D721Med (cell line): ENCODE results near the gene RASGRP1.

Experiments used
- DNase-seq: peaks from one replicate; pipeline ENCODE4 v3.0.0; 2011; ENCODE audit warnings: low spot score; ENCODE audit not compliant: insufficient read length
- FAIRE-seq: peaks from 2 replicates; lab custom pipeline; 2011; peaks lifted over from hg19 to GRCh38; lab: Jason Lieb, UNC
- CTCF ChIP-seq: IDR thresholded peaks from 2 replicates; pipeline ENCODE4 v1.5.1; 2012; ENCODE audit warnings: mild to moderate bottlenecking, control low read depth; ENCODE audit not compliant: insufficient read depth; ENCODE audit errors: missing control alignments

RASGRP1 gene

DNA sequence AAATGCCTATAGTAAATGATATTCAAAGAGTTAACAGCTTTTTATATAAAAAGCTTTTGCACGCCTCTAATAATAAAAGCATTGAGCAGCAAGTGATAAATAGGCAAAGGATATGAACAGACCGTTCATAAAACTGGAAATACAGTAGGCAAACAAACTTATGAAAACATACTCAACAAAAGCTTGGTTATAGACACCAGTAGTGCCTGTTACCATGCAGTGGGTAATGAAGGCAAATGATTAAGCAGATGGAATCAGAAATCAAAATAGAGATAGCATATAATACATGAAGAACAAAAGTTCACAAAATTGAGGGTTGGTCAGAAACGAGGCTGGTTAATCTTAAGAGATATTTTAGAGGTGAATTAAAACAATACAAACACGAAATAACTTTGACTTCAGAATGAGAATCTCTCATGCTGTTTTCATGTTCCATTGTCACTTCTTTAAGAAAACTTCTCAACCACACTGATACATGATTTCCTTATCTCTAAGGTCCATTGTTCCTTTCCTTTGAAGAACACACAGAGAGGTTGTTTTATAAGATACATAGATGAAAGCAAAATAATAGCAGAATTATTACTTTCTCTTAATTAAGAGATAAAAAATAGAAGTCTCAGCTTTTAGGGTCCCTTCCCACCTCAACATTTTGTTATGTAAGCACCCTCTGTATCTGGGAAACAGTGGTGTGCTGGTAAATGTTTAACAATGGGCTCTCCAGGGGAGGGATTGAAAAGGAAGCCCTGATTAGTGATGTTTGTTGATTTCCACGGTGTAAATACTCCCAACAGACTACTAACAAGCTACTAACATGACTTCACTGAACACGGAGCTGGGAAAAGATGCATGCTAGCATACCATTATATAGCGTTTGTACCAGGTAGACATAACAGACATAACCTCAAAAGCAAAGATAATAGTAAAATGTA lies 12.6 kb downstream of the RASGRP1 start:
- no peak for FAIRE-seq
- DNase-seq = no peak
- no peak for TF ChIP-seq CTCF

DNA sequence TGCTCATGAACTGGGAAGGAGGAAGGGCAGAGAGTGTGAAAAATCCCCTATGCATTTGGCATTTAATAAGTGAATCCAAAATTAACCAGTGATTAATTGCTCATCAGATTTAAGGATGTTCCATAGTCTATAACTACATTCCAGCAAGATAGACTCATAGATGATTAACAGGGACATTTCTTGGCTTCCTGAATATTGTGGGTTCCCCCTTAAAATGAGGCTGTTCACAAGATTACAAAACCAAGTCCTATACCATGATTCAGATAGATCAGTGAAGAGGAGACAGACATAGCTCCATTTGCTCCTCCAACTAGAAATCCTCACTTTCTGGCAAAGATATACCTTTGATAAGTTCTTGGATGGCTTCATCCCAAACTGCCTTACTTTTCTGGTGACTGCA lies 15.4 kb downstream of the RASGRP1 start:
- FAIRE-seq (no peak), DNase-seq (no peak)
- TF ChIP-seq CTCF = no peak

GRCh38 chr15:38547255-38547997 lies 17.2 kb downstream of the RASGRP1 start:
- FAIRE-seq (no peak), DNase-seq (no peak)
- TF ChIP-seq CTCF = no peak

- no peak for TF ChIP-seq CTCF
- FAIRE-seq = no peak
These were observed 19.4 kb downstream of the RASGRP1 start for GRCh38 chr15:38545179-38545578.

DNA sequence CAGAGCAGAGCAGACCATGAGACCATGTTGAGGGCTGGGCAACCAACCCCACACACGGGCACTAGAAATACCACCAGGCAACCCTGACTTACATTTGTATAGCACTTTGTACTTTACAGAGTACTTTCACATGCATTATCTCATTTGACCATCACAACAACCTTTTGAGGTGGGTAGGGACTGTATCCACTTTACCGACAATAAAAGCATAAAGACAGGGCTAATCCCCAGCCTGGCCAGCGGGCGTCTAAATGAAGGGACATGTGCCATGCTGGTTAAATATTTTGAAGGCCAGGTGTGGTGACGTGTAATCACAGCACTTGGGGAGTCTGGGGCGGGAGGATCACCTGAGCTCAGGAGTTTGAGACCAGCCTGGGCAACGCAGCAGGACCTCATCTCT lies 23.6 kb downstream of the RASGRP1 start:
- DNase-seq (no peak), FAIRE-seq (no peak)
- TF ChIP-seq CTCF = no peak

More at GRCh38 chr15:38545179-38545578, 19.4 kb downstream of the RASGRP1 start:
- no peak for DNase-seq

DNA sequence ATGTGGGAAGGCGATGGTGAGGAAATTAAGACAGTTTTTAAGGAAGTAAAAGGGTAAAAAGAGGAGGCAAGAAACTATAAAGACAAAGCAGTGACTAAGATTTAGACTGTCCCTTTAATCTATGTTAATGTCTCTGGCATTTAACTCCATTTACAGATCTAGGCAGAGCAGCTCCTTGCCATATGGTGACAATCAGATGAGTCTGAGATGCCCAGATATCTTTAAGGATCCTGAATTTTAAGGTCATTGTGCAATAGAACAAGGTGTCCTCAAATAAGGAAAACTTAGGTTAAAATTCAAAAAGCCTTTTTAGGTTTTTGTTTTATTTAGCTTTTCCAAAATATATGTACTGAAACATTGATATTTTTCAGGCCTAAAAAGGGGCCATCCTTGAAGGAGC lies 24.1 kb downstream of the RASGRP1 start:
- no peak for DNase-seq
- no peak for TF ChIP-seq CTCF
- no peak for FAIRE-seq
